Limb (tissue), 2 donors: Measurements from ENCODE around the gene ELOF1.
"Not testable (repeated sequence)": the region's sequence is repeated elsewhere in the genome, so short reads cannot be mapped to it uniquely, and the experiment has no call there.

Experiments used
- DNase-seq, 2 donors: peaks; one replicate each; pipeline ENCODE4 v3.0.0-alpha.2; 2016; ENCODE audit errors: extremely low spot score in 2 of 2

The ELOF1 gene

DNA sequence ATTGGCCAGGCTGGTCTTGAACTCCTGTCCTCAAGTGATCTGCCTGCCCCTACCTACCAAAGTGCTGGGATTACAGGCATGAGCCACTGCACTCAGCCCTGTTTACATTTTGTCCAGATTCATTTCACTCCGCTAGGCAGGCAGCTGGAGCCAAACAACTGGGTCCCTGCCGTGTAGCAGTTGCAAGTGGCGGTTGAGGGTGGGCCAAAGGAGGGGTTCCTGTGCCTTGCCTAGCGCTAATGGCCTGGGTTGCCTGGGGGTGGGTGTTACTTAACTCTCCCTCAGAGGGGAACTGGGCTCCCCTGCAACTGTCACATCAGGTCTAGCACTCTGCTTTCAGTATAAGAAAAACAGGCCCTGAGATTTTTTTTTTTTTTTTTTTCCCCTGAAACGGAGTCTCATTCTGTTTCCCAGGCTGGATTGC, 11.0 kb upstream of the ELOF1 start:
- no peak for DNase-seq

DNA sequence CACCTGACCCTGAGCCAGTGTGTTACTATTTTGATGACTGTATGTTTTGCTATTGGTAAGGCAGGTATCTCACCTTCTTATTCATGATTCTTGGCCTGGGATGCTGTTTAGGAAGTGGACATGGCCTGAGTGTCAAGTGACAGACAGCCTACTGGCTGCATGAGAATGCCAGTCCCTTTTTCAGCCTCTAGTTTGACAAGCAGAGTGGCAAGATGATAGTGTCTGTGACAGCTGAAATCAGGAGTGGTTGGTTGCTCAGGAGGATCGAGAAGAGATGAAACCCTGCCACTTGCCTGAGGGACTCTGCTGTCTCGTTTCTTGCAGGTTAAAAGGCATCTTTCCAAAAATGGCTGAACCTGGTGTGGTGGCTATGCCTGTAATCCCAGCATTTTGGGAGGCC, 7.1 kb upstream of the ELOF1 start:
- DNase-seq, result no peak

DNA sequence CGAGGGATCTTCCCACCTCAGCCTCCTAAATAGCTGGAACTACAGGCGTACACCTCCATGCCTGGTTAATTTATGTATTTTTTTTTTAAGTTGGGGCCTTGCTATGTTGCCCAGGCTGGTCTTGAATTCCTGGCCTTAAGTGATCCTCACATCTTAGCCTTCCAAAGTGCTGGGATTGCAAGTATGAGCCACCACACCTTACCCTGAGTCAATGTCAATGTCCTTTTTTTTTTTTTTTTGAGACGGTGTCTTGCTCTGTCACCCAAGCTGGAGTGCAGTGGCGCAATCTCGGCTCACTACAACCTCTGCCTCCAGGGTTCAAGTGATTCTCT, 6.6 kb upstream of the ELOF1 start:
- DNase-seq, result not testable (repeated sequence)

DNA sequence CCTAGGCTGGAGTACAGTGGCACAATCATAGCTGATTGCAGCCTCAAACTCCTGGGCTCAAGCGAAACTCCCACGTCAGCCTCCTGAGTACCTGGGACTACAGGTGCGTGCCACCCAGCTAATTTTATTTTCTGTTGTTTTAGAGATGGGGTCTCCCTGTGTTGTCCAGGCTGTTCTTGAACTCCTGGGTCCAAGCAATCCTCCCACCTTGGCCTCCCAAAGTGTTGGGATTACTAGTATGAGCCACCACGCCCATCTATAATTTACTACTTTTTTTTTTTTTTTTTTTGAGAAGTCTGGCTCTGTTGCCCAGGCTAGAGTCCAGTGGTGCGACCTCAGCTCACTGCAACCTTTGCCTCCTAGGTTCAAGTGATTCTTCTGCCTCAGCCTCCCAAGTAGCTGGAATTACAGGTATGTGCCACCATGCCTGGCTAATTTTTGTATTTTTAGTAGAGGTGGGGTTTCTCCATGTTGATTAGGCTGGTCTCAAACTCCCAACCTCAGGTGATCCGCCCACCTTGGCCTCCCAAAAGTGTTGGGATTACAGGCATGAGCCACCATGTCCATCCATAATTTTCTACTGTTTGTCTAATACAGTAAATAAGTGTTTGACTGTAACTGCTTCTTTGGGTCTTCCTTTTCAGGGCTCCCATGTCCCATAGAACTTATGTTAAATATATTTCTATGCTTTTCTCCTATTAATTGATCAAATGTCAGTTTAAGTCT, 5.2 kb upstream of the ELOF1 start:
- DNase-seq, result not testable (repeated sequence)

DNA sequence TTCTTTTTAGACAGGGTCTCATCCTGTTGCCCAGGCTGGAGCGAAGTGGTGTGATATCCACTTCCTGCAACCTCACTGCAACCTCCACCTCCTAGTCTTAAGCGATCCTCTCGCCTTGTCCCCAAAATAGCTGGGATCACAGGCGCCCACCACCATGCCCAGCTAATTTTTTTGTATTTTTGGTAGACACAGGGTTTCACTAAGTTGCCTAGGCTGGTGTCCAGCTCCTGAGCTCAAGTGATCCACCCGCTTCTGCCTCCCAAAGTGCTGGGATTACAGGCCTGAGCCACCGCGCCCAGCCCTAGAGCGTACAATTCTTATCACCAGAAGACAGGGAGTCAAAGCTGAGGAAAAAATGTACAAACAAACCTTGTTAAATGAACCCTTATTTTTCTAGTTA, 4.5 kb upstream of the ELOF1 start:
- DNase-seq, result no peak

DNA sequence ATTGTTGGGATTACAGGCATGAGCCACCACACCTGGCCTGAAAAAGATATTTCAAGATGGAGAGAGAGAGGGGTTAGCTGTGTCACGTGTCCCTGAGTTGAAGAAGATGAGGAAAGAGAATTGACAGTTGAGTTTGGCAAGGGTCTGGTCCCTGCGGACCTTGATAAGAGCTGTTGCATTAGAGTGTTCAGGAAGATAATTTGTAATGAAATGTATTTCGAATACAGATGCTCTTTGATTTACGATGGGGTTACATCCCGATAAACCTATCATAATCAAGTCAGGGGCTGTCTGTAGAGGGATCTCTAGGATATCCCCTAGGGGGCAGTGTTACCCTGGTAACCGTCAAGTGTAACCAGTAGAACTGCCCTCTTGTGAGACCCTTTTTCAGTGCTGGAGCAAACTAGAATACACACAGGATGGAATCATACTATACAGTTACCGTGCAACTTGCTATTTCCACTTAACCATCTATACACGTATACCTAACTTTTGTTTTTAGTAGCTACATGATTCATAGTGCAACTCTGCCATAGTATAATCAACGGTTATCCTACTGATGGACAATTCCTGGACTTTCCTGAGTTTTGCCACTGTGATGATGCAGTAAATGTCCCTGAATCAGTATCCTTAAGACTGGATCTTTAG, 1.5 kb upstream of the ELOF1 start:
- DNase-seq, result peak in 1 of 2 donors; percentile 50

DNA sequence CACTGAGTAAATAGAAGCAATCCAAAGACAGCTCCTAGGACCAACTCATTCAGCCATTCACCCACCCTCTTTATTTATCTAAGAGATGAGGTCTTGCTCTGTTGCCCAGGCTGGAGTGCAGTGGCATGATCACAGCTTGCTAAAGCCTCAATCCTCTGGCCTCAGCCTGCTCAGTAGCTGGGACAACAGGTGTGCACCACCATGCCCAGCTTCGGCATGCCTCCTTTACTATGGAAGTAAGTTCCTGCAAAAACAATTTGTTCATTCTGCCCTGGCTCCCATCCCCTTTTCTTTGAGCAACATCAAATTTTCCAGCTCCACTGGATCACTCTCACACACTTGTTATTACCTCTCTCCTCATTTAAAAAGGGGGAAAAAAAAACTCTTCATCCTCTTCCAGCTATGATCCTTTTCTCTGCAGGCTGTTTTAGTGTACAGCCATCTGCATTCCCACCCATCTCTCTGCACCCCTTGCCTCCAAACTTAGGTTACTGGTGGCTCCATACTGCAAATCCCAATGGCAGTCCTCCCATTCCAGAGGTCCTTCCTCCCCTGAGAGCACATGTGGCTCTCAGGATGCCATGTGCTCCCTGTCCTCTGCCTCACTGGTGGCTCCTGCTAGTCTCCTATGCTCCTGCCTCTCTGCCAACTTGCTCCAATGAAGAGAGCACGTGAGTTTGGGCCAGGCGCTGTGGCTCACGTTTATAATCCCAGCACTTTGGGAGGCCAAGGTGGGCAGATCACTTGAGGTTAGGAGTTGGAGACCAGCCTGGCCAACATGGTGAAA, 2.2 kb downstream of the ELOF1 start:
- DNase-seq, result no peak

DNA sequence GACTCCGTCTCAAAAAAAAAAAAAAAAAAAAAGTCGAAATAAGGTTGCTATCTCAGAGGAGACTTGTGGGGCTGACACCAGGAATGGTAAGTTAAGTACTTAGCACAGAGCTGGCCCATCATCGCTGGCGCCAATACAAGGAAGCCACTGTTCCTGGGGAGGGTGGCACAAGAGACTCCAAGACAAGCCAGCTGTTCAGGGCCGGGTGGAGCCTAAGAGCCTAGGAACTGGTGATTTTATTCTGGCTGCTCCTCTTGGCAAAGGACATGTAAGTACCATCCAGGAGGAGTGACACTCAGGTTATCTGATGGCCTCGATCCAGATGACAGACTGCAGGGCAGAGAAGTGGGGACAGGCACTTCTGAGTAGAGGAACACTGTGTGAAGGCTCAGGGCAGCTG, 3.8 kb downstream of the ELOF1 start:
- DNase-seq, result no peak

DNA sequence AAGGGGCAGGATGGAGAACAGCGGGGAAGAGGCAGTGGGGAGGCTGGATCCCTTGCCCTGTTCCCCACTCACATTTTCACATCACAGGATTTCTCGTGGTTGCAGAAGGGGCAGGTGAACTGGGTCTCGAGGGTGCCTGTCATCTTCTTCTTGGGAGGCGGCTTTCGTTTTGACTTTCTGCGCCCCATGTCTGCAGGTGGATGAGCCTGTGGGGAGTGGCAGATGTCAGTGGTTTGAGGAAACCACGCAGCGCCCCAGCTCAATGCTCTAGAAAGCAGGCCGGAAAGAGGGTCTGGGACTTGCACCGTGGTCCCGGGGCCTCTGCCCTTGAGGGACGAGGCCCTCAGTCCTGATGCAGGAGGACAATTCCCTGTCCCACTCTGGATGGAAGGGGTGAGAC, 4.9 kb downstream of the ELOF1 start:
- DNase-seq, result no peak

DNA sequence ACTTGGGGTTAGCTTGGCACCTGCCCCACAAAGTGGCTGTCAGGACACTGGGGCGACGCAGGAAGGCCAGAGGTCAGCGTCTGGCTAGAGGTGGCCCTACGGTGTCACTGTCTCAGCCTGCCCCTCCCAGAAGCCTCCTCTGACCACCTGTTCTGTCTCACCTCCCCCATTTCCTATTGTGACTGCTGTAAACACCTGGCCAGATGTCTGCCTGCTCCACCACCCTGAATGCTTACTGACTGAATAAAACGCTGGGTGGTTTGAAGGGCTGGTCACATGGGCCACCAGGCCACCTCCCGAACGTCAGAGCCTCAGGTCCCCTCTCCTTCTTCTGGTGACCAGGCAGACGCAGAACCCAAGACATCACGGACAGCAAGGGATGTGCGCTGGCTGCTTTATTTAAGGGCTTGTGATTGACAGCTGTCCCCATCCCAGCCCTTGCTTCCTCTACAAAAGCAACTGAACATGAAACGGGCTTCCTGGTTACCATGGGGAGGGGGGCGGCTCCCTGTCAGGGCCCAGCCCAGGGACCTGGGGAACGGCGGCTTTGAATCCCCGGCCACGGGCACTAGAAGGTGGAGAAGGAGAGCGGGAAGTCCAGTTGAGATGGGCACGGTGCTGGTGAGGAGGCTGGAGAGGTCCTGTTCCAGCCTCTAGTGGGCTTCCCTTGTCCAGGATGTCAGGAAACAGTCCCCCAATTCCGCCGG, 6.2 kb downstream of the ELOF1 start:
- no peak for DNase-seq

DNA sequence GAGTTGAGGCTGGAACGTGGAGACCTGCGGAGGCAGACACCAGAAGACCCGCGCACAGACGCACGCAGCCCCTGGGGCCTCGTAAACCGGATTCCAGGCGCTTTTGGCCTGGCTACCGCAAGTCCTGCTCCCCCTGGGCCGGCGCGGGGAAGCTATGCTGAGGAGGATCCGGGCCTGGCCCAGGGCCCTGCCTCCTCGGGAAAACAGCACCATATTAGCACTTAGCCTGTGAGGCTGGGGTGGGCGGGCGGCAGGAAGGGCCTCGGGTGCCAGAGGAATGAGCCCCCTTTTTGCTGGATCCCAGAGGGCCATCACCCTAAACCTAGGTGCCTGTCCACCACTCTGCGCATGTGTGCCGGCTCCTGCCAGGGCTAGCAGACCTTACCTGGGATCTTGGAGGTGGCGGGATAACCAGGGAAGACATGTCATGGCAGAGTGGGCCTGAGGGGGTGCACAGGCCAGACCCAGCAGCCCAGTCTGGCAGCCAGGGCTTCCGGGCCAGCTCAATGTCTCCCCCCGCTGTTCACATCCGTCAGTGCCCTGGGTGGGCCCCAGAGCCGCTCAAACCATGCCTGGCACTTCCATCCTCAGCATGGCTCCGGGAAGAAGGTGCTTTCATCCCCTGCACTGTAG, 7.3 kb downstream of the ELOF1 start:
- no peak for DNase-seq

DNA sequence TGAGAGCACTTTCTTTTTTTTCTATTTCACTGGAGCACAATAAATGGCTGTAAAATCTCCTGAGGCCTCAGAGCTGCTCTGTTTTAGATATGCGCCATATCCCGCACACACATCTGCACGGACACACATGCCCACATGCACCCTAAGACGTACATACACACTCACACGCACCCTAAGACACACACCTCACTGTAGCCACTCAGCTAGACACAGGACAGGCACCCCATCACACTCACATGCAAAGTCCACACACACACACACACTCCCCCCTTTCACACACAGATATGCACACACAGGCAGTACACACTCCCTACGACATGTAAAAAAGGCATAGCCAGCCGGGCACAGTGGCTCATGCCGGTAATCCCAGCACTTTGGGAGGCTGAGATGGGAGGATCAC, 8.8 kb downstream of the ELOF1 start:
- no peak for DNase-seq

DNA sequence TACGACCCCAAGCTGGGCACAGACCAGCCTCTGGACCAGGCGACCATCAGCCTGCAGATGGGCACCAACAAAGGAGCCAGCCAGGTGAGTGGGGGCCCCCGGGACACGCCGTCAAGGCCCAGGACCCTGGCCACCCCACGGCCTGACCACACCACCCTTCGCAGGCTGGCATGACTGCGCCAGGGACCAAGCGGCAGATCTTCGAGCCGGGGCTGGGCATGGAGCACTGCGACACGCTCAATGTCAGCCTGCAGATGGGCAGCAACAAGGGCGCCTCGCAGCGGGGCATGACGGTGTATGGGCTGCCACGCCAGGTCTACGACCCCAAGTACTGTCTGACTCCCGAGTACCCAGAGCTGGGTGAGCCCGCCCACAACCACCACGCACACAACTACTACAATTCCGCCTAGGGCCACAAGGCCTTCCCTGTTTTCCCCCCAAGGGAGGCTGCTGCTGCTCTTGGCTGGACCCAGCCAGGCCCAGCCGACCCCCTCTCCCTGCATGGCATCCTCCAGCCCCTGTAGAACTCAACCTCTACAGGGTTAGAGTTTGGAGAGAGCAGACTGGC, 9.6 kb downstream of the ELOF1 start:
- no peak for DNase-seq

DNA sequence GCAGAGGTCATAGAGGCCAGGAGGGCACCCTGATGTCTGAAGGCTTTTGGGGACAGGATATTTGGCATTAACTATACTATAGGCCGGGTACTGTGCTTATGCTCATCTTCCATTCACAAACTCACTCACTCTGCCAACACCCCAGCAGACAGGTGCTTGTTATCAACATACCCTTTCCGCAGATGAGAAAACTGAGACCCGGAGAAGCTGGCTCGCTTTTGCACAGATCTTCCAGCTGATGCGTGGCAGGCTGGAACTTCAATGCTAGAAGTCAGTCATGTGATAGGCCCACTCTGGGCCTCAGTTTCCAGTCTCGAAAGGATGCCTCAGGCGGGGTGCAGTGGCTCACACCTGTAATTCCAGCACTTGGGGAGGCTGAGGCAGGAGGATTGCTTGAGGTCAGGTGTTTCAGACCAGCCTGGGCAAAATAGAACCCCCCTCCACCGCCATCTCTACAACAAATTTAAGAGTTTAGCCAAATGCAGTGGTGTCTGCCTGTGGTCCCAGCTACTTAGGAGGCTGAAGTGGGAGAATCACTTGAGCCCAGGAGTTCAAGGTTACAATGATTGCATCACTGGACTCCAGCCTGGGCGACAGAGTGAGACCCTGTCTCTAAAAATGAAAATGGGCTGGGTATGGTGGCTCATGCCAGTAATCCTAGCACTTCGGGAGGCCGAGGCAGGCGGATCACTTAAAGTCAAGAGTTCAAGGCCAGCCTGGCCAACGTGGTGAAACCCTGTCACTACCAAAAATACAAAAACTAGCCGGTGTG, 10.9 kb downstream of the ELOF1 start:
- DNase-seq, result no peak

DNA sequence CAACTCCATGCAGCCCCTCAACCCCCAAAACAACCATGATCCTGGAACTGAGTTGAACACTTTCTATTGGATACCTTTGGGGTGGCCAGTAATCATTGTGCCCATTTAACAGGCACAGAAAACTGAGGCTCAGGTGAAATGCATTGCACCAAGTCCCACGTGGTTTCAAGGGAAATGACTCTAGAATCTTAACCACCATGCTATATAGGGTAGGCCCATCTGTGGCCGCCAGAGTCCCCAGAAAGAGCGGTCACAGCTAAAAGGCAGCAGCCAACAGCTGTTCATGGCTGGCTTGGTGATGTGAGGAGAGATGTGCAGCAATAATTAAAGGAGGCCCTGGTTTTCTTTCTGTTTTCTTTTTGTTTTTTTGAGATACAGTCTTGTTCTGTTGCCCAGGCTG, 17.8 kb downstream of the ELOF1 start:
- DNase-seq, result no peak

DNA sequence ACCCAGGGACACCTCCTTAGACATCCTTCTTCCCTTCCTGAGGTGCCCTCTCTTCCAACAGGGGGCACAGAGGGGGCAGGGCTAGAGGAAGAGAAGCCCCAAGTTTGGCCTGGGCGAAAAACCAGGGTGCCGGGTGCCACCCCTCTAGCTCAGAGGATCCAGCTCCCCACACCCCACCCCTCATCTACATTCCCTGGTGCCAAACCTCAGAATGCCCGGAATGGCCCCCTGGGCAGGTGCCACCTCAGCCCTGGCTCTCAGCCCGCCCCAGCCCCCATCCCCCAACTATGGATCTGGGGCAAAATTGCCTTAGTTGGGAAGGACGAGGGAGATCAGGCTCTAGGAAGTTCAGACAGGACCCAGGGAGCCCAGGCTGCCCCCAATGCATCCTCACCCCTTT, 18.4 kb downstream of the ELOF1 start:
- no peak for DNase-seq

DNA sequence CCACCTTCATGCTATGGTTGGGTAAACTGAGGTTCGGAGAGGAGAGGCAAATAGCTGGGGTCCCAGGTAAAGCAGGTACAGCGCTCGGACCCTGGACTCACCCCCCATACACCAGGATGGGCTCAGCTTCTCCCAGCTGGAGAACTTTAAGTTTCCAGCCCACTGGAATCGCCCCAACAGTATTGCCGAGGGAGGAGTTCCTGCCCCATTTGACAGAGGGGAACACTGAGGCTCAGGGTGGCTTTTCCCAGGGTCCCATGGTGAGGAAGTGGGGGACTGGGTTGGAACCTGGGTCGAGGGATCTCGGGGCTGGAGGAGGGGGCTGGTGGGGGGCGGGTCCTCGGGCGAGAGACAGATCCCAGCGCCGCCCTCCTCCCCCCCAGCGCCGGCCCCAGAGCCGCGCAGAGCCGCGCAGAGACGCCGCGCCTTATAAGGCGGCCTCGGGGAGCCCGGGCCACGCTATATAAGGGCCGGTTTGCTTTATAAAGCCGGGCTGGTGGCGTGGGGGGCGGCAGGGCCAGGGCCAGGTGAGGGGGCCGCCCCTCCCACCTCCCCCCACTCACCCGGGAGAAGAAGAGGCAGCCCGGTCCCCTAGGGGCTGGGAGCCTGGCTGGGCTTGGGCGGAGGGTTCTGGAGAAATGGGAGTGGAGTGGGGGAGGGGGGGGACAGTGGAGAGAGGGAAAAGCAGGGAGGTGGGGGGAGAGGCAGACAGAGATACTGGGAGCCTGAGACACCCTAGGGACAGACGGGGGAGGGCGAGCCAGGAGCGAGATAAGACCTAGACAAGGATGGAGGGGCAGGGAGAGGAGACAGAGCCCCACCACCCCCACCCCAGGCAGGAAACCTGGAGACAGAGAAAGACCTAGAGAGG, 19.3 kb downstream of the ELOF1 start:
- DNase-seq, result peak in 1 of 2 donors; percentile 57

DNA sequence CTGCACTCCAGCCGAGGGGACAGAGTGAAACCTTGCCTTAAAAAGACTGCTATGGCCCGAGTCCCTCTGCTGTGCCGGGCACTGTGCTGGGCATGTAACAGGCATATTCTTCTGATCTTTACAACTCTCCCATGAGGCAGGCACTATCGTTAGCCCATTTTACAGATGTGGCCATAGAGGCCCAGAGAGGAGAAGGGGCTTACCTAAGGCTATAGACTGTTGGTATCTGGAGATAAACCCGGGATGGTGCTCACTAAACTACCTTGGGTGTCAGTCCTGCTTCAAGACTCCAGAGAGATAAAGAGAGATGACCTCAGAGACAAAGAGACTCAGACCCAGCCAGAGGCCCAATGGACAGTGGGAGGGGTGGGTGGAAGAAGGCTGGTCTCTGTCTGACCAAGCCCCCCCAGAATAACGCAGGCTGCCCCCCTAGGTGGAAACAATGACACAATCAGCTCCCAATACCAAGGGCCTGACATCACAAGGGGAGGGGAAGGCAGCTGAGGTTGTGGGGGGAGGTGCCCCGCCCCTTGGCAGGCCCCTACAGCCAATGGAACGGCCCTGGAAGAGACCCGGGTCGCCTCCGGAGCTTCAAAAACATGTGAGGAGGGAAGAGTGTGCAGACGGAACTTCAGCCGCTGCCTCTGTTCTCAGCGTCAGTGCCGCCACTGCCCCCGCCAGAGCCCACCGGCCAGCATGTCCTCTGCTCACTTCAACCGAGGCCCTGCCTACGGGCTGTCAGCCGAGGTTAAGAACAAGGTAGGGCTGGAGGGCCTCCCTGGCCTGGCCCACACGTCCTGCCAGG, 20.6 kb downstream of the ELOF1 start, which contains the start of gene CNN1:
CNN1 (plus strand) TSS at position 620 of the 805 bp plus-strand sequence; CDS start at position 697, 77 bp downstream.
- peak; percentile 54 to 70 for DNase-seq
